ENCODE results near the gene MYL10.

DNA sequence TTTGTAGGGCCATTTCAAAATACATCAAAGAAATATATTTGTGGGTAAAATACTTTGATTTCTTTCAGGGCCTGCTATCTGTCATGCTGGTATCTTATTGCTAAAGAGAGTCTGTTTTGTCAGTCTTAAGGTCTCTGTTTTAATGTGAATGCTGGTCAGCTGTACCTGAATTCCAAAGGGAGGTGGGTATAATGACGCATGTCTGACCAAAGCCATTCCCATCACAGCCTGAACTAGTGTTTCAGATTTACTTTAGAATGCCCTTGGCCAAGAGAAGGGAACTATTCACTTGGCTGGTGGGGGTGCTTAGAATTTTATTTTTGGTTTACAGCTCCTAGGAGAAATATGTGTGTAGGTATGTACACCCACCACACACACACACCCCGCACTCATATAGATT, 30.6 kb upstream of the MYL10 start:
- TF ChIP-seq, protein P1, sequence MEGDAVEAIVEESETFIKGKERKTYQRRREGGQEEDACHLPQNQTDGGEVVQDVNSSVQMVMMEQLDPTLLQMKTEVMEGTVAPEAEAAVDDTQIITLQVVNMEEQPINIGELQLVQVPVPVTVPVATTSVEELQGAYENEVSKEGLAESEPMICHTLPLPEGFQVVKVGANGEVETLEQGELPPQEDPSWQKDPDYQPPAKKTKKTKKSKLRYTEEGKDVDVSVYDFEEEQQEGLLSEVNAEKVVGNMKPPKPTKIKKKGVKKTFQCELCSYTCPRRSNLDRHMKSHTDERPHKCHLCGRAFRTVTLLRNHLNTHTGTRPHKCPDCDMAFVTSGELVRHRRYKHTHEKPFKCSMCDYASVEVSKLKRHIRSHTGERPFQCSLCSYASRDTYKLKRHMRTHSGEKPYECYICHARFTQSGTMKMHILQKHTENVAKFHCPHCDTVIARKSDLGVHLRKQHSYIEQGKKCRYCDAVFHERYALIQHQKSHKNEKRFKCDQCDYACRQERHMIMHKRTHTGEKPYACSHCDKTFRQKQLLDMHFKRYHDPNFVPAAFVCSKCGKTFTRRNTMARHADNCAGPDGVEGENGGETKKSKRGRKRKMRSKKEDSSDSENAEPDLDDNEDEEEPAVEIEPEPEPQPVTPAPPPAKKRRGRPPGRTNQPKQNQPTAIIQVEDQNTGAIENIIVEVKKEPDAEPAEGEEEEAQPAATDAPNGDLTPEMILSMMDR (conservative IDR thresholded peaks at IDR 0.05; ENCODE audit: low read length): no peak
- TF ChIP-seq EZH2phosphoT487 (IDR thresholded peaks at IDR 0.05; ENCODE audit: borderline replicate concordance, low read depth, low read length): no peak
